GM12865 (cell line): Measurements from ENCODE around the gene KNOP1.

ENCODE experiments used
- DNase-seq: peaks from one replicate; pipeline ENCODE4 v3.0.0; 2010; ENCODE audit warnings: low read depth
- H3K4me3 ChIP-seq: 2 replicates; pipeline ENCODE4 v1.5.1; 2011; ENCODE audit warnings: mild to moderate bottlenecking, low read depth, low read length, control low read depth
- CTCF ChIP-seq: IDR thresholded peaks from 2 replicates; pipeline ENCODE4 v1.5.1; 2011; ENCODE audit warnings: low read length, control low read depth, low read depth, inconsistent platforms; ENCODE audit not compliant: insufficient read depth; ENCODE audit errors: missing control alignments

The KNOP1 gene

GRCh38 chr16:19707569-19708295 lies 10.3 kb downstream of the KNOP1 start:
- DNase-seq = no peak
- no peak overlapping the region for H3K4me3 ChIP-seq
- no peak for TF ChIP-seq CTCF

- no peak overlapping the region for H3K4me3 ChIP-seq
- TF ChIP-seq CTCF = no peak
- DNase-seq = no peak
These were observed 11.2 kb downstream of the KNOP1 start for GRCh38 chr16:19706846-19707245.

- no peak for DNase-seq
- no peak overlapping the region for H3K4me3 ChIP-seq
- TF ChIP-seq CTCF = no peak
These were observed 12.2 kb downstream of the KNOP1 start for GRCh38 chr16:19705843-19706242.

DNA sequence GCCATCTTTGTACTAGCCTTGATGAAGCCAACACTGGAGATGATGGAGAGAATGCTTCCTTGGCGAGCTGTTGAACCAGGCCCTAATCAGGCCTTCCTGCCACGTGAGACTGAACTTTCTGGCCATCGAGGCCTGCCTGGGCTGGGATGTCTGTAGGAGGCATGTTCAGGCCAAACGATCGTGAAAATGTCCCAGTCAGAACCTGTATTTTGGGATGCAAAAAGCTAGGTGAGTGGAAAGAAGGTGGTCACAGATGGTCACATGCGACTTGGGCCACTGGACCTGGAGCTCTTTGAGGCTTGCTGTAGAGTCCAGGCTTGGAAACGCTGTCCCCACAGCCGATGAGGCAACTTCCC lies 12.9 kb downstream of the KNOP1 start:
- H3K4me3 ChIP-seq = no peak overlapping the region
- no peak for DNase-seq
- no peak for TF ChIP-seq CTCF

GRCh38 chr16:19704321-19705145 lies 13.5 kb downstream of the KNOP1 start:
- H3K4me3 ChIP-seq = no peak overlapping the region
- no peak for DNase-seq
- TF ChIP-seq CTCF = no peak

DNA sequence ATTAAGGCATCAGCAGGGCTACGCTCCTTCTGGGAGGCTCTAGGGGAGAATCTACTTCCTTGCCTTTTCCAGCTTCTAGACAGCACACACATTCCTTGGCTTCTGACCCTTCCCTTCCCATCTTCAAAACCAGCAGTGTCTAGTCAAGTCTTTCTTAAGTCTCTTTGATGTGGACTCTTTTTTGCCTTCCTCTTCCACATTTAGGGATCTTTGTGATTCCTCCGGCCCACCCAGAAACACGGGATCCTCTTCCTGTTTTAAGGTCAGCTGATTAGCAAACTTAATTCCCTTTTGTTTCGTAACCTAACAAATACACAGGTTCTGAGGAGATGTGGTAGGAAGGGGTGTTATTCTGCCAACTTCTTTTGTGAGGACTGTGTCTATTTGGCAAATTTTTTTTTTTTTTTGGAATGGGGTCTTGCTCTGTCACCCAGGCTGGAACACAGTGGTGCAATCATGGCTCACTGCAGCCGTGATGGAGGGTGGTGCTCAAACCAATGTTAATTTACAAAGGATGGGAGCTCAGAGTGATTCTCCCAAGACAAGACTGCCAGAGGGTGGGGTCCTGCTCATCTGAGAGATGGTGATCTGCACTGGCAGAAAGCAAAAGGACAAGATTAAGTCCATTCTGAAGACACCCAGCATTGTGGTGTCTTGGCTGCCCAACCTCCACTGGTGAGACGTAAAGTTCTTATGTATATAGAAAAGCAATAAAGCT lies 14.7 kb downstream of the KNOP1 start:
- DNase-seq = no peak
- H3K4me3 ChIP-seq = no peak overlapping the region
- no peak for TF ChIP-seq CTCF
